Astrocyte (in vitro differentiated cells and primary cell): ENCODE data around the gene PRKCE. TPM values are rescaled to one million over a fixed set of nuclear protein-coding genes. Genes with fewer than 3 reads are reported as not detected.

Source experiments
- DNase-seq: peaks from one replicate; pipeline ENCODE4 v3.0.0-alpha.2; 2010; ENCODE audit warnings: low read depth
- FAIRE-seq: peaks from 2 replicates; lab custom pipeline; 2011; peaks lifted over from hg19 to GRCh38; lab: Jason Lieb, UNC
- H2AFZ ChIP-seq: 2 replicates; pipeline ENCODE4 v1.6.0; 2012; ENCODE audit warnings: low read depth, low read length, inconsistent platforms
- H3K27ac ChIP-seq: 2 replicates; pipeline ENCODE4 v1.5.1; 2011; ENCODE audit warnings: low read depth, low read length, inconsistent platforms
- H3K27me3 ChIP-seq: 2 replicates; pipeline ENCODE4 v1.6.0; 2011; ENCODE audit warnings: low read length, inconsistent platforms; ENCODE audit not compliant: insufficient read depth
- H3K36me3 ChIP-seq: 2 replicates; pipeline ENCODE4 v1.5.1; 2011; ENCODE audit warnings: low read length, inconsistent platforms; ENCODE audit not compliant: insufficient read depth
- H3K4me1 ChIP-seq: 2 replicates; pipeline ENCODE4 v1.5.1; 2011; ENCODE audit warnings: low read length, inconsistent platforms; ENCODE audit not compliant: insufficient read depth
- H3K4me2 ChIP-seq: 2 replicates; pipeline ENCODE4 v1.6.0; 2012; ENCODE audit warnings: low read length, inconsistent platforms
- H3K4me3 ChIP-seq: 2 replicates; pipeline ENCODE4 v1.5.1; 2011; ENCODE audit warnings: low read depth, mild to moderate bottlenecking, low read length, inconsistent platforms; ENCODE audit not compliant: insufficient read depth
- H3K79me2 ChIP-seq: 2 replicates; pipeline ENCODE4 v1.6.0; 2012; ENCODE audit warnings: mild to moderate bottlenecking, low read length, inconsistent platforms; ENCODE audit not compliant: insufficient read depth
- H3K9ac ChIP-seq: 2 replicates; pipeline ENCODE4 v1.6.0; 2012; ENCODE audit warnings: mild to moderate bottlenecking, low read length, inconsistent platforms
- H3K9me3 ChIP-seq: 2 replicates; pipeline ENCODE4 v1.5.1; 2012; ENCODE audit warnings: low read depth, mild to moderate bottlenecking, low read length, inconsistent platforms; ENCODE audit not compliant: insufficient read depth
- H4K20me1 ChIP-seq: 2 replicates; pipeline ENCODE4 v1.6.0; 2012; ENCODE audit warnings: low read length, inconsistent platforms; ENCODE audit not compliant: insufficient read depth
- H3K27ac Mint-ChIP-seq: one replicate; pipeline ENCODE4 v1.8.0; 2021; ENCODE audit warnings: mild to moderate bottlenecking, mixed read lengths; ENCODE audit not compliant: unreplicated experiment
- H3K27me3 Mint-ChIP-seq: one replicate; pipeline ENCODE4 v1.8.0; 2021; ENCODE audit warnings: low read depth, mixed read lengths; ENCODE audit not compliant: unreplicated experiment
- H3K36me3 Mint-ChIP-seq: one replicate; pipeline ENCODE4 v1.8.0; 2021; ENCODE audit warnings: low read depth, mixed read lengths; ENCODE audit not compliant: unreplicated experiment
- H3K4me1 Mint-ChIP-seq: one replicate; pipeline ENCODE4 v1.8.0; 2021; ENCODE audit warnings: low read depth, mixed read lengths; ENCODE audit not compliant: unreplicated experiment
- H3K4me3 Mint-ChIP-seq: one replicate; pipeline ENCODE4 v1.8.0; 2021; ENCODE audit warnings: mild to moderate bottlenecking, moderate library complexity, mixed read lengths; ENCODE audit not compliant: unreplicated experiment
- H3K9me3 Mint-ChIP-seq: one replicate; pipeline ENCODE4 v1.8.0; 2021; ENCODE audit warnings: mild to moderate bottlenecking, mixed read lengths; ENCODE audit not compliant: unreplicated experiment
- EZH2 ChIP-seq: IDR thresholded peaks from 2 replicates; pipeline ENCODE4 v1.6.1; 2012; ENCODE audit warnings: mild to moderate bottlenecking, low read length, inconsistent platforms; ENCODE audit not compliant: insufficient read depth
- total RNA-seq: library from RNA; stranded (reverse); gene quantifications from 2 replicates; pipeline ENCODE4 v1.2.1, GENCODE V29; 2021
- TF ChIP-seq, protein P1 (sequence below): IDR thresholded peaks from 2 replicates; pipeline ENCODE4 v1.5.1; 2011; ENCODE audit warnings: low read depth, mild to moderate bottlenecking, inconsistent platforms, low read length, moderate library complexity; ENCODE audit not compliant: insufficient read depth

Gene PRKCE
- total RNA-seq, 1 donor from 2014 or later, result 12.8 TPM

DNA sequence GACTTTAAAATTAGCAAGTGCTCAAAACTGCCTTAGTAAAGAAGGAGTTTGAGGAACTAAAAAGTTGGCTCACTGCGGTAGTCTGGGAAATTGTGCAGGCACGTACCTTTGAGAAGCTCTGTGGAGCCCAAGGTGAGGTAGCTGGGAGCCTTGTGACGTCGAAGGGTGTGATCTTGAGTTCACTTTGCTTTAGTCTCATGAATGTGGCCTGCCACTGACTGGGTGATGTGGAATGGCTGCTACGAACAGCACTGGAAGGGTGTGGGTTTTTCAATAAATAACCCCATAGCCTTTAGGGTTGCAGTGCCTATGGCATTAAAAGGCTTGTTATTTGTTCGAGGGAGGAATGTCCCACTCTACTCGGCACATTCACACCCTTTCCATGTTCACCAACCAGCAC is 312.3 kb downstream of the PRKCE start:
- Mint-ChIP-seq H3K36me3 (peaks cover 1% of the 10 kb centered on the region), H3K4me1 (peaks cover 10% of the 10 kb centered on the region), H3K27ac (no peak overlapping the region), H3K27me3 (peaks cover 8% of the 10 kb centered on the region), H3K9me3 (no peaks in the 10 kb centered on the region), H3K4me3 (no peak overlapping the region)
- no peaks in the 10 kb centered on the region for H3K79me2 ChIP-seq
- no peaks in the 10 kb centered on the region for H3K36me3 ChIP-seq
- TF ChIP-seq, protein P1, sequence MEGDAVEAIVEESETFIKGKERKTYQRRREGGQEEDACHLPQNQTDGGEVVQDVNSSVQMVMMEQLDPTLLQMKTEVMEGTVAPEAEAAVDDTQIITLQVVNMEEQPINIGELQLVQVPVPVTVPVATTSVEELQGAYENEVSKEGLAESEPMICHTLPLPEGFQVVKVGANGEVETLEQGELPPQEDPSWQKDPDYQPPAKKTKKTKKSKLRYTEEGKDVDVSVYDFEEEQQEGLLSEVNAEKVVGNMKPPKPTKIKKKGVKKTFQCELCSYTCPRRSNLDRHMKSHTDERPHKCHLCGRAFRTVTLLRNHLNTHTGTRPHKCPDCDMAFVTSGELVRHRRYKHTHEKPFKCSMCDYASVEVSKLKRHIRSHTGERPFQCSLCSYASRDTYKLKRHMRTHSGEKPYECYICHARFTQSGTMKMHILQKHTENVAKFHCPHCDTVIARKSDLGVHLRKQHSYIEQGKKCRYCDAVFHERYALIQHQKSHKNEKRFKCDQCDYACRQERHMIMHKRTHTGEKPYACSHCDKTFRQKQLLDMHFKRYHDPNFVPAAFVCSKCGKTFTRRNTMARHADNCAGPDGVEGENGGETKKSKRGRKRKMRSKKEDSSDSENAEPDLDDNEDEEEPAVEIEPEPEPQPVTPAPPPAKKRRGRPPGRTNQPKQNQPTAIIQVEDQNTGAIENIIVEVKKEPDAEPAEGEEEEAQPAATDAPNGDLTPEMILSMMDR, result no peak
- TF ChIP-seq EZH2, result no peak
- no peak overlapping the region for H3K4me3 ChIP-seq
- FAIRE-seq (no peak), DNase-seq (peak; percentile 14)
- H3K27me3 ChIP-seq, result no peaks in the 10 kb centered on the region
- H3K4me2 ChIP-seq, result peak overlapping the region; percentile 44
- peak overlapping the region; percentile 52 for H3K27ac ChIP-seq
- no peak overlapping the region for H2AFZ ChIP-seq
- no peaks in the 10 kb centered on the region for H4K20me1 ChIP-seq
- no peaks in the 10 kb centered on the region for H3K9me3 ChIP-seq
- peak overlapping the region; percentile 36 for H3K9ac ChIP-seq
- peaks cover 36% of the 10 kb centered on the region for H3K4me1 ChIP-seq

DNA sequence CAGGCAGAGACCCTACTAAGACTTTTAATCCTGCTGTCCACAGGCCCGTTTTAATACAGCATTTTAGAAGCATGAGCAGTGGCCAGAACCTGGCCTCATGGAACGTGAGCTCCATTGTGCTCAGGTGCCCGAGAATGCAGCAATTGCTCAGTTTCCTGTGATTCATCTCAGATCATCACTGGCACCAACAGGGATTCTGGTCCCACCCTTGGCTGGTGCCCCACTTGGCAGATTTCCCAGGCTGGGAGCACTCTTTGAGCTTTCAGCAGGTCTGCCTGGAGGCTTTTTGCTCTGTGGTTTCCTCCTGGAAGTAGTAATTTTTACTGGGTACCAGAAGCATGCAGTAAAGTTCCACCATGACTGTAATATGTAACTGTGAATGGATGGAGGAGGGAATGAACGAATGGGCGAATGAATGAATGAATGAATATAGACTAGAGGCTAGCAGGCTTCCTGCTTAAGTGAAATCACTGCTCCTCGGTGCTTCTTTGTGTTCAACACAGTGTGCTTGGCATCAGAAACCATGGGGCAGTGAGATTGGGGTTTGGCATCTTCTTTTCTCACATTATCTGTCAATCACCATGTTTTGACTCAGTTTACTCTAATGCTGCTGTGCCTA is 312.9 kb downstream of the PRKCE start:
- Histone ChIP-seq H3K27ac (peak overlapping the region; percentile 52), H3K79me2 (no peaks in the 10 kb centered on the region), H3K36me3 (no peaks in the 10 kb centered on the region), H2AFZ (no peak overlapping the region), H3K9me3 (no peaks in the 10 kb centered on the region), H3K4me1 (peaks cover 40% of the 10 kb centered on the region), H3K4me3 (no peak overlapping the region), H4K20me1 (no peaks in the 10 kb centered on the region), H3K27me3 (no peaks in the 10 kb centered on the region), H3K9ac (peak overlapping the region; percentile 36), H3K4me2 (peak overlapping the region; percentile 44)
- Mint-ChIP-seq H3K4me1 (peaks cover 10% of the 10 kb centered on the region), H3K27me3 (peaks cover 8% of the 10 kb centered on the region), H3K36me3 (peaks cover 1% of the 10 kb centered on the region), H3K4me3 (no peak overlapping the region), H3K27ac (no peak overlapping the region), H3K9me3 (no peaks in the 10 kb centered on the region)
- TF ChIP-seq EZH2, result no peak
- TF ChIP-seq, protein P1, result no peak
- FAIRE-seq (peak; percentile 80), DNase-seq (peak; percentile 86)

DNA sequence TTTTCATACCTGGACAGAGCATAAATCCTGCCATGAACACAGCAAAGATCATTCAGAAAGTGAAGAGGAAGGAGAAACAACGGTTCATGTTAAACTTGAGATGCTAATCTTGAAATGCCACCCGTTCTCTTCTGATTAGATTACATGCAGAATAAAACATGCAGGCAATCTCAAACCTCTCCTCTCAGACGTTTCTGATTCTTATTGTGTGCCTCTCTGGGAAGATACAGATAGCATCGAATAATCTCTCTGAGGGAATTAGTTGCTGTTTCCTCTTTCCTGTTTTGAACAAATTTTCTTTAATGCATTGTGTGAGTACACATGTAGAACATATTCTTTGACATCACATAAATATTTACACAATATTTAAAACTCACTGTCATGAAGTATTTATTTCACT is 313.4 kb downstream of the PRKCE start:
- Mint-ChIP-seq H3K9me3 (no peaks in the 10 kb centered on the region), H3K27me3 (peaks cover 5% of the 10 kb centered on the region), H3K4me3 (no peak overlapping the region), H3K36me3 (peaks cover 1% of the 10 kb centered on the region), H3K4me1 (peaks cover 10% of the 10 kb centered on the region), H3K27ac (no peak overlapping the region)
- Histone ChIP-seq H3K27ac (no peak overlapping the region), H4K20me1 (no peaks in the 10 kb centered on the region), H3K36me3 (no peaks in the 10 kb centered on the region), H3K27me3 (no peaks in the 10 kb centered on the region), H3K9ac (no peak overlapping the region), H2AFZ (no peak overlapping the region), H3K79me2 (no peaks in the 10 kb centered on the region), H3K4me3 (no peak overlapping the region), H3K4me2 (peak overlapping the region; percentile 44), H3K9me3 (no peaks in the 10 kb centered on the region), H3K4me1 (peaks cover 42% of the 10 kb centered on the region)
- FAIRE-seq (peak; percentile 34), DNase-seq (no peak)
- TF ChIP-seq EZH2, result no peak
- TF ChIP-seq, protein P1, result no peak
